T-cell (primary cell): ENCODE measurements around the gene RHEB. TPM values are rescaled to one million over a fixed set of nuclear protein-coding genes. Genes with fewer than 3 reads are reported as not detected.

Experiments
- ATAC-seq, 4 experiments: fragments of 200-7000 bp in 3 of 4; fragments of 150-1000 bp in 1 of 4; cut with Tn5 transposase; replicated peaks in 1 of 4; 1 replicate in 3 of 4; 2 replicates in 1 of 4; pipeline ENCODE4 v1.10.0; 2021; ENCODE audit warnings: moderate library complexity in 3 of 4, mild to moderate bottlenecking in 2 of 4, moderate number of reproducible peaks in 1 of 4
- CTCF ChIA-PET, 2 donors: fragments of 300-600 bp; sonication (Branson Sonifier 250); formaldehyde crosslinking; loops; one replicate each; lab custom pipeline; 2022; ENCODE audit warnings: antibody characterized with exemption in 2 of 2; lab: Charles Lee
- POLR2A ChIA-PET, 2 donors: fragments of 300-600 bp; sonication (Branson Sonifier 250); formaldehyde crosslinking; loops; one replicate each; lab custom pipeline; 2022; ENCODE audit warnings: antibody characterized with exemption in 2 of 2; lab: Charles Lee
- DNase-seq, 35 experiments: peaks; one replicate each; pipeline versions ENCODE4 v3.0.0 to v3.0.0-alpha.2; 2013 to 2023
- H3K27ac ChIP-seq: one replicate; pipeline ENCODE4 v1.5.1; 2013; ENCODE audit warnings: low read length
- H3K27me3 ChIP-seq, 2 experiments: replicated peaks in 1 of 2; 1 replicate in 1 of 2; 2 replicates in 1 of 2; pipeline versions ENCODE4 v1.6.1 to v1.7.0; 2013; ENCODE audit warnings: low read length in 1 of 2, mixed read lengths in 1 of 2; ENCODE audit not compliant: control insufficient read depth in 2 of 2, insufficient read depth in 2 of 2; ENCODE audit errors: extremely low read depth in 1 of 2
- H3K36me3 ChIP-seq, 2 donors: 1 replicate in 1 of 2; 2 replicates in 1 of 2; pipeline versions ENCODE4 v1.6.1 to v1.7.0; 2013; ENCODE audit warnings: low read length in 1 of 2; ENCODE audit not compliant: control insufficient read depth in 2 of 2, insufficient read depth in 1 of 2; ENCODE audit errors: extremely low read depth in 1 of 2
- H3K4me1 ChIP-seq, 2 experiments: 1 replicate in 1 of 2; 2 replicates in 1 of 2; pipeline versions ENCODE4 v1.6.1 to v1.7.0; 2013; ENCODE audit warnings: low read length in 2 of 2, mixed read lengths in 1 of 2; ENCODE audit not compliant: insufficient read depth in 2 of 2, control insufficient read depth in 1 of 2; ENCODE audit errors: extremely low read depth in 1 of 2
- H3K4me3 ChIP-seq, 2 donors: 1 replicate in 1 of 2; 2 replicates in 1 of 2; pipeline versions ENCODE4 v1.5.1 to v1.7.0; 2013; ENCODE audit warnings: mild to moderate bottlenecking in 2 of 2, low read length in 1 of 2, moderate library complexity in 1 of 2; ENCODE audit not compliant: control insufficient read depth in 1 of 2; ENCODE audit errors: extremely low read depth in 1 of 2
- H3K9me3 ChIP-seq: 2 replicates; pipeline ENCODE4 v1.7.0; 2013
- H3K27ac Mint-ChIP-seq, 2 donors: one replicate each; pipeline ENCODE4 v1.8.0; 2020 to 2021; ENCODE audit warnings: mild to moderate bottlenecking in 2 of 2, mixed read lengths in 2 of 2
- H3K27me3 Mint-ChIP-seq, 2 donors: one replicate each; pipeline ENCODE4 v1.8.0; 2021 to 2022; ENCODE audit warnings: mixed read lengths in 2 of 2
- H3K36me3 Mint-ChIP-seq: one replicate; pipeline ENCODE4 v1.8.0; 2021; ENCODE audit warnings: mixed read lengths
- H3K4me1 Mint-ChIP-seq, 3 donors: one replicate each; pipeline ENCODE4 v1.8.0; 2020 to 2022; ENCODE audit warnings: mixed read lengths in 3 of 3, mild to moderate bottlenecking in 1 of 3
- H3K4me3 Mint-ChIP-seq, 3 donors: one replicate each; pipeline ENCODE4 v1.8.0; 2020 to 2022; ENCODE audit warnings: mild to moderate bottlenecking in 3 of 3, mixed read lengths in 3 of 3, moderate library complexity in 3 of 3
- H3K9me3 Mint-ChIP-seq, 3 donors: one replicate each; pipeline ENCODE4 v1.8.0; 2020 to 2022; ENCODE audit warnings: mixed read lengths in 3 of 3
- WGBS: methylation state at CpG from one replicate; pipeline ENCODE4 v1.1.5; 2013; ENCODE audit warnings: missing lambda C conversion rate; ENCODE audit not compliant: insufficient coverage; 5-methylcytosine and 5-hydroxymethylcytosine counted together
- total RNA-seq, 35 experiments: library from RNA in 6 of 35; stranded (reverse) in 6 of 35; fragments of 120-200 nt in 1 of 35; gene quantifications; one replicate each; pipeline versions ENCODE4 v1.2.1 to v1.2.4 and lab custom pipeline; 2013 to 2026

The RHEB gene
- total RNA-seq, 5 donors from 2014 or later (not counting 1 experiment from before 2014, with no cell fraction given), result 35.8 to 46.0 (median 41.6) TPM

- H3K36me3 Mint-ChIP-seq, result no peaks in the 10 kb centered on the region
- no peak for ATAC-seq
- H3K4me1 Mint-ChIP-seq, result peaks cover 42 to 50% (median 46%) of the 10 kb centered on the region in 3 donors
- H3K4me3 ChIP-seq, result no peak overlapping the region
- H3K27ac Mint-ChIP-seq, result peak overlapping the region in 1 of 2 donors; percentile 68
- H3K36me3 ChIP-seq, result peaks cover 0 to 2% of the 10 kb centered on the region in 2 donors
- H3K27me3 ChIP-seq, result peaks cover 0 to 16% of the 10 kb centered on the region in 2 experiments
- 90% methylated on average over 7 of the region's 9 CpGs for WGBS
- peaks cover 27 to 56% of the 10 kb centered on the region in 2 experiments for H3K4me1 ChIP-seq
- no peaks in the 10 kb centered on the region for H3K9me3 ChIP-seq
- no peak overlapping the region for H3K4me3 Mint-ChIP-seq
- H3K27ac ChIP-seq, result no peak overlapping the region
- H3K27me3 Mint-ChIP-seq, result peaks cover 0 to 1% of the 10 kb centered on the region in 2 donors
- CTCF ChIA-PET, result interaction anchor here in 1 of 2 donors (0.7 kb wide), 1 partner anchor 11 kb away, joined by 3 read pairs; no protein-coding TSS in a partner anchor
- DNase-seq, result no peak
- POLR2A ChIA-PET, result no interaction called here
- no peaks in the 10 kb centered on the region for H3K9me3 Mint-ChIP-seq
Observed at GRCh38 chr7:151436446-151437158, 83.1 kb downstream of the RHEB start.

- no peak for DNase-seq
- peaks cover 0 to 16% of the 10 kb centered on the region in 2 experiments for H3K27me3 ChIP-seq
- H3K4me3 ChIP-seq, result no peak overlapping the region
- POLR2A ChIA-PET, result no interaction called here
- Mint-ChIP-seq H3K36me3 (no peaks in the 10 kb centered on the region), H3K27ac (peak overlapping the region in 1 of 2 donors; percentile 68), H3K9me3 (no peaks in the 10 kb centered on the region), H3K4me1 (peaks cover 40 to 48% (median 42%) of the 10 kb centered on the region in 3 donors), H3K27me3 (peaks cover 0 to 1% of the 10 kb centered on the region in 2 donors), H3K4me3 (no peak overlapping the region)
- CTCF ChIA-PET, result no interaction called here
- ATAC-seq, result no peak
- WGBS, result 95% methylated on average over 9 of the region's 15 CpGs
- peaks cover 0 to 2% of the 10 kb centered on the region in 2 donors for H3K36me3 ChIP-seq
- H3K27ac ChIP-seq, result no peak overlapping the region
- H3K4me1 ChIP-seq, result peaks cover 24 to 57% of the 10 kb centered on the region in 2 experiments
- H3K9me3 ChIP-seq, result no peaks in the 10 kb centered on the region
Observed at GRCh38 chr7:151435971-151436370, 83.7 kb downstream of the RHEB start.

DNA sequence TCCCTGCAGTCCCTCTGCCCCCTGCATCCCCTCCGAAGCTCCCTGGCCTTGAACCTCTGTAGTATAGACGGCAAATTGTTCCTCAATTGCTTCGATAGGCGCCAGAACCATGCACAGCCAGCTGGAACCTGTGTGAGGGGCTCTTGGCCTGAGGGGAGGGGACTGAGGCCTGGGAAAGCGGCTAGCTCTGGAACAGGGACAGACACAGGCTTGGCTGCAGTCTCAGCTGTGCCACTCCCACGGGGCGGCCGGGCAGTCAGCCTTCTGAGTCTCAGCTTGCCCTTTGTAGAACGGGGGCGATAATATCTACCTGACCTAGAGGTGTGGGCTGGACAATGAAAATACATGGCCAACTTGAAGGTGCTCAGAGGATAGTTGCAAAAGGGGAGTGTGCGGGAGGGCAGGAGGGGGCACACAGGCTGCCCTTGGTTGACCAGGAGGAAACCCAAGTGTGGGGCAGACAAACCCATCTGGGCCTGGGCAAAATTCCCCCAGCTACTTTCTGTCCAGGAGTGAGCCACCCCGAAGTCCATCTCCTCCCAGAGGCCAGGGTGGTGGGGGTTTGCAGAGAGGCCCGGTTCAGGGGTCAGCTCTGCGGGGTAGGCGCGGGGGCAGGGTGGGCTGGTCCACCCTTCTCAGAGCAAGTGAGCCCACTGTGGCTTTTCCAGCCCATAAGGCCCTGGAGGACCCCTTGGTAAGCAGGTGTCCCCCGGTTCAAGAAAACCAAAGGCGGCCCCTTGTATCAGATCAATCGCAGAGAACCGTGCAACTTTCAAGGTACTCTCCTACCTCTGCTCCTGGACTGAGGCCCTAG, 84.4 kb downstream of the RHEB start:
- Mint-ChIP-seq H3K27ac (peak overlapping the region in 1 of 2 donors; percentile 7), H3K27me3 (peaks cover 0 to 1% of the 10 kb centered on the region in 2 donors), H3K4me3 (no peak overlapping the region), H3K36me3 (no peaks in the 10 kb centered on the region), H3K4me1 (peaks cover 39 to 47% (median 41%) of the 10 kb centered on the region in 3 donors), H3K9me3 (no peaks in the 10 kb centered on the region)
- POLR2A ChIA-PET, result no interaction called here
- WGBS, result 92% methylated on average over 13 of the region's 20 CpGs
- Histone ChIP-seq H3K4me3 (no peak overlapping the region), H3K27me3 (peaks cover 0 to 11% of the 10 kb centered on the region in 2 experiments), H3K9me3 (no peaks in the 10 kb centered on the region), H3K36me3 (peaks cover 0 to 2% of the 10 kb centered on the region in 2 donors), H3K27ac (no peak overlapping the region), H3K4me1 (peaks cover 20 to 57% of the 10 kb centered on the region in 2 experiments)
- ATAC-seq, result no peak
- CTCF ChIA-PET, result interaction anchor here in 1 of 2 donors (0.6 kb wide), 1 partner anchor 272 kb away, joined by 8 read pairs; no protein-coding TSS in a partner anchor
- no peak for DNase-seq

DNA sequence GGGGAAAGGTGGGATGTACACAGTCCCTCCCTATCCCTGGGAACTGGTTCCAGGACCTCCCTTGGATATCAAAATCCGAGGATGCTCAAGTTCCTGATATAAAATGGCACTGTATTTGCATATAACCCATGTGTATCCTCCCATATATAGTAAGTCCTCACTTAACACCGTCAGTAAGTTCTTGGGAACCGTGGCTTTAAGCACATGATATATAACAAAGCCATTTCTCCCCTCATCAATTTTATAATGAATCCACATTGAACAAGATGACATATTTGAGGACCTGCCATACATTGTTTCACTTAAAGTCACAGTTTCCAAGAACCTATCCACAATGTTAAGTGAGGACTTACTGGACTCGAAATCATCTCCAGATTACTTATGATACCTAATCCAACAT, 85.1 kb downstream of the RHEB start:
- Mint-ChIP-seq H3K27ac (peak overlapping the region in 1 of 2 donors; percentile 7), H3K27me3 (no peaks in the 10 kb centered on the region), H3K36me3 (no peaks in the 10 kb centered on the region), H3K4me1 (peaks cover 45 to 50% (median 45%) of the 10 kb centered on the region in 3 donors), H3K4me3 (no peak overlapping the region), H3K9me3 (no peaks in the 10 kb centered on the region)
- Histone ChIP-seq H3K36me3 (peaks cover 0 to 2% of the 10 kb centered on the region in 2 donors), H3K27ac (no peak overlapping the region), H3K4me1 (peaks cover 22 to 58% of the 10 kb centered on the region in 2 experiments), H3K27me3 (peaks cover 0 to 8% of the 10 kb centered on the region in 2 experiments), H3K9me3 (no peaks in the 10 kb centered on the region), H3K4me3 (no peak overlapping the region)
- 87% methylated on average over 3 of the region's 4 CpGs for WGBS
- ChIA-PET CTCF (interaction anchor here in 1 of 2 donors (0.6 kb wide), 1 partner anchor 272 kb away, joined by 8 read pairs; no protein-coding TSS in a partner anchor), POLR2A (no interaction called here)
- ATAC-seq (no peak), DNase-seq (no peak)

GRCh38 chr7:151433721-151434400, 85.8 kb downstream of the RHEB start:
- DNase-seq, result no peak
- ChIA-PET CTCF (interaction anchor here in 1 of 2 donors (0.8 kb wide), 1 partner anchor 14 kb away, joined by 3 read pairs; no protein-coding TSS in a partner anchor), POLR2A (no interaction called here)
- H3K4me1 Mint-ChIP-seq, result peaks cover 45 to 50% (median 47%) of the 10 kb centered on the region in 3 donors
- peak overlapping the region in 1 of 3 donors; percentile 69 for H3K4me3 Mint-ChIP-seq
- no peaks in the 10 kb centered on the region for H3K36me3 Mint-ChIP-seq
- peaks cover 0 to 2% of the 10 kb centered on the region in 2 donors for H3K36me3 ChIP-seq
- H3K9me3 ChIP-seq, result no peaks in the 10 kb centered on the region
- H3K27ac Mint-ChIP-seq, result peak overlapping the region; percentile 86 to 90
- H3K4me1 ChIP-seq, result peaks cover 26 to 58% of the 10 kb centered on the region in 2 experiments
- no peaks in the 10 kb centered on the region for H3K27me3 Mint-ChIP-seq
- H3K27me3 ChIP-seq, result peaks cover 0 to under 1% of the 10 kb centered on the region in 2 experiments
- peak overlapping the region; percentile 63 for H3K27ac ChIP-seq
- 97% methylated on average over 13 of the region's 15 CpGs for WGBS
- ATAC-seq, result no peak
- H3K9me3 Mint-ChIP-seq, result no peaks in the 10 kb centered on the region
- no peak overlapping the region for H3K4me3 ChIP-seq
